HG03460 (cell line): Measurements from ENCODE around the gene KSR2.

Source experiments
- ATAC-seq: cut with Tn5 transposase; IDR thresholded peaks from one replicate; pipeline ENCODE4 v1.9.1; 2021; ENCODE audit not compliant: unreplicated experiment

KSR2 gene

GRCh38 chr12:117589021-117589420 lies 379.8 kb downstream of the KSR2 start:
- ATAC-seq = no peak

GRCh38 chr12:117587631-117588287 lies 381.0 kb downstream of the KSR2 start:
- ATAC-seq = no peak

GRCh38 chr12:117583677-117584225 lies 385.0 kb downstream of the KSR2 start:
- no peak for ATAC-seq

- no peak for ATAC-seq
These were observed 385.7 kb downstream of the KSR2 start for GRCh38 chr12:117583092-117583491.

- no peak for ATAC-seq
These were observed 386.5 kb downstream of the KSR2 start for GRCh38 chr12:117582135-117582784.

- ATAC-seq = no peak
These were observed 388.1 kb downstream of the KSR2 start for GRCh38 chr12:117580718-117581062.

- no peak for ATAC-seq
These were observed 388.6 kb downstream of the KSR2 start for GRCh38 chr12:117580015-117580717.

GRCh38 chr12:117577122-117577657 lies 391.6 kb downstream of the KSR2 start:
- ATAC-seq = no peak

- ATAC-seq = no peak
These were observed 392.7 kb downstream of the KSR2 start for GRCh38 chr12:117576053-117576452.

- no peak for ATAC-seq
These were observed 394.1 kb downstream of the KSR2 start for GRCh38 chr12:117574655-117575054.

GRCh38 chr12:117572755-117573154 lies 396.0 kb downstream of the KSR2 start:
- no peak for ATAC-seq

GRCh38 chr12:117571321-117571720 lies 397.5 kb downstream of the KSR2 start:
- no peak for ATAC-seq

- no peak for ATAC-seq
These were observed 398.2 kb downstream of the KSR2 start for GRCh38 chr12:117570608-117571007.

GRCh38 chr12:117567644-117568216 lies 401.1 kb downstream of the KSR2 start:
- no peak for ATAC-seq

GRCh38 chr12:117564881-117565280 lies 403.9 kb downstream of the KSR2 start:
- ATAC-seq = no peak

GRCh38 chr12:117563706-117564105 lies 405.1 kb downstream of the KSR2 start:
- ATAC-seq = no peak

GRCh38 chr12:117563007-117563406 lies 405.8 kb downstream of the KSR2 start:
- ATAC-seq = no peak

- no peak for ATAC-seq
These were observed 406.8 kb downstream of the KSR2 start for GRCh38 chr12:117561990-117562389.

- ATAC-seq = no peak
These were observed 408.8 kb downstream of the KSR2 start for GRCh38 chr12:117559978-117560377.

- ATAC-seq = no peak
These were observed 412.9 kb downstream of the KSR2 start for GRCh38 chr12:117555889-117556288.

GRCh38 chr12:117552971-117553370 lies 415.8 kb downstream of the KSR2 start:
- ATAC-seq = no peak
